GM19035 (cell line): ENCODE results near the gene TMEM54.

Source experiments
- ATAC-seq: cut with Tn5 transposase; IDR thresholded peaks from one replicate; pipeline ENCODE4 v1.9.1; 2021; ENCODE audit not compliant: unreplicated experiment

TMEM54 gene

DNA sequence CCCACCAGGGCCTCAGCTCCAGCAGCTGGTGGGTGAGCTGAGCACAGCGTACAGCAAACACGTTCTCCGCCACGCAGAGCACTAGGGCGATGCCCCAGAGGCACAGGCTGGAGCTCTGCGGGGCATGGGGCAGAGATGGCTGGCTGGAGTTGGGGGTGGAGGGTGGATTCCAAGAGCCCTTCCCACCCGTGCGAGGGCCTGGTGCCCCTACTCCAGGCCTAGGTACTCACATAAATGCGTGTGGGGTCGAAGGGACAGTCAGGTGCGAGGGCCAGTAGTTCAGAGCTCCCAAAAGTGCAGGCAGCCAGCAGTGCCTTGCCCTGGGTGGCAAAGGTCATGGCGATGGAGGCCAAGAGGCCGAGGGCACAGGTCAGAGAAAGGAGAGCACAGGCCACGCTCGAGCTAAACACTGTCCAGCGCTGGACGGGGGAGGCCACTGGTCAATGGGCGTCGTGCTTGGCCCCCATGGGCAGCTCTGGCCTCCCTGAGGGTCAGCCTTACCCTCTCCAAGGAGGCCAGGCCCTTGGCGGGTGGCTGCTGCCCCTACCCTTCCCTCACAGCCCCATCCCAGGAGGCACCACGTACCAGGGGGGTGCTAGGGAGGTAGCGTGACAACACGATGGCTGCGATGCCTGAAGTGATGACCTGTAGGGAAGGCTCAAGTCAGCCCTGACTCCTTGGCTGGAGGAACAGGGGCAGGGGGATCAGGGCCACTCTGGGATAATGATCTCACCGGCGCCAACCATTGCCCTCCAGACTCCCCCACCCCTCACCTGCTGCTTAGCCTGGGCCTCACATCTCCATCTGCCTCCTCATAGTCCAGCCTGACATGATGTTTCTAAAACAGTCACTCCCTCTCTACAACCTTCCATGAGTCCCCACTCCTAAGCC lies 5.6 kb downstream of the TMEM54 start:
- no peak for ATAC-seq

DNA sequence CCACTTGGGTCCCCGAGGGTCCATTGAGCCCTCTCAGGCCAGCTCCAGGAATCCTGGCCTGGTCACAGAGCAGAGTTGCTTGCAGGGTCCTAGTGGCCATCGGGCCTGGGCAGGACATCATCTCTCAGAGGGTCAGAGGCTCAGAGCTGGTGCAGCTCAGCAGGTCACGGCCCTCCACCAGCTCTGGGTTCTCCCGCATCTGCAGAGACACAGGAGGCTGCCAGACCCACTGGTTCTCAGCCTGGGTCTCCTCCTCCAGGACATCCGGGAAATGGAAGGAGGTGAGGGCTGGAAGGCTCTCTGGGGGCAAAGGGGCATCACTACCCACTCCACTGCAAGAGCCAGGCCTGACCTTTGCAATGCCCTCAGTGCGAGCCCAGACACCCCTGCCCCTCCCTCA lies 6.5 kb downstream of the TMEM54 start:
- no peak for ATAC-seq

DNA sequence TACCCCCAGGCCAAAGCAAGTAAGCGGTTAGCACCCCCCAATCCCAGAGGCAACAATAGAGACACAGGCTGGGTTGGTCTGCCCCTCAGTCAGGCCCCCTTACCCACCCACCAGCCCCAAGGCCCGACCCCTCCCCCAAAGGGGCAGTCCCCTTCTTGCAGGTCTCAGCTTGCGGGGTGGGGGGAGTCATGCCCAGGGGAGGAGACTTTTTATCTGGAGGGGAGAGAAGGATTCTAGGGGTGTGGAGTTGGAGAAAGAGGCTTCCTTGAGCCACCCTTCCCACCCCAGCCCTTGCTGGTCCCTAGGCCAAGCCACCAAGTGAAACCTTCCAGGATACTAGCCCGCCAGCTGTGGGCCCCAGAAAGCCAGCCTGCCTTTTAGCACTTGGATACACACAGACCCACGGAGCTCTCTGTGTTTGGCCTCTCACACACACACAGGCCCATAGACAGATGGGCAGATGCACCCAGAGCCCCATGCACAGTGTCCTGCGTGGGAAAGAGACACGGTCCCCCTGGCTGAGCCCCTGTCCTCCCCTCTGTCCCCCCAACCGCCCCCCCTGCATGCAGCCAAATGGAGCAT lies 7.1 kb downstream of the TMEM54 start:
- ATAC-seq, result no peak

DNA sequence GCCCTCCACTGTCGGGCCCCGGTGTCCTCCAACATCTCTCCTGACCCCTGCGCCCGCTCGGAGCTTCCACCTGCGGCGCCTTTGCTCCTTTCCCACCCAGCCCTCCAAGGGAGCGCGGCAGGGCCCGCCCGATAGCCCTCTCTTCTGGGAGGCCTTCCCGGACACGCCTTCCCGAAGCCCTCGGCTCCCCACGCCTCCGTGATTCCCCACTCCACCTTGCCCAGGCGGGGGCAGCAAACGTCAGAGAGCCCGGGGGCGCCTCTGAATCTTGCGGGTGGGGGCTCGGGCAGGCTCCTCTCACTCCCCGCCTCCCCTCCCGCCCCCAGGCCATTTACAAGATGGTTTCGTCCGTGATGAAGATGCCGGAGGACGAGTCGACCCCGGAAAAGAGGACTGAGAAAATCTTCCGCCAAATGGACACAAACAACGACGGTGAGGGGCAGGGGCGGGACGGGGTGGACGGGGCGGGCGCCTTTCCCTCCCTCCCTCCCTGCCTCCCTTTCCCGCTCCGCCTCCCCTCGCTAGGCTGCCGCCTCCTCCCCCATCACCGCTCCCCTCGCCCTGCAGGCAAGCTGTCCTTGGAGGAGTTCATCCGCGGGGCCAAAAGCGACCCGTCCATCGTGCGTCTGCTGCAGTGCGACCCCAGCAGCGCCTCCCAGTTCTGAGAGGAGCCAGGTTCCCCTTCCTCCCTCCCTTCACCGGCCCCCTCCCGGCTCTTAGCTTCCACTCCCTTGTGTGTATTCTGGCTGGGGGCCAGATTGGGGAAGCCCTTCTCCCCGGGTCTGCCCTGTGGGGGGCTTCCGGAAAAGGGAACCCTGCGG lies 7.8 kb downstream of the TMEM54 start:
- ATAC-seq, result no peak

DNA sequence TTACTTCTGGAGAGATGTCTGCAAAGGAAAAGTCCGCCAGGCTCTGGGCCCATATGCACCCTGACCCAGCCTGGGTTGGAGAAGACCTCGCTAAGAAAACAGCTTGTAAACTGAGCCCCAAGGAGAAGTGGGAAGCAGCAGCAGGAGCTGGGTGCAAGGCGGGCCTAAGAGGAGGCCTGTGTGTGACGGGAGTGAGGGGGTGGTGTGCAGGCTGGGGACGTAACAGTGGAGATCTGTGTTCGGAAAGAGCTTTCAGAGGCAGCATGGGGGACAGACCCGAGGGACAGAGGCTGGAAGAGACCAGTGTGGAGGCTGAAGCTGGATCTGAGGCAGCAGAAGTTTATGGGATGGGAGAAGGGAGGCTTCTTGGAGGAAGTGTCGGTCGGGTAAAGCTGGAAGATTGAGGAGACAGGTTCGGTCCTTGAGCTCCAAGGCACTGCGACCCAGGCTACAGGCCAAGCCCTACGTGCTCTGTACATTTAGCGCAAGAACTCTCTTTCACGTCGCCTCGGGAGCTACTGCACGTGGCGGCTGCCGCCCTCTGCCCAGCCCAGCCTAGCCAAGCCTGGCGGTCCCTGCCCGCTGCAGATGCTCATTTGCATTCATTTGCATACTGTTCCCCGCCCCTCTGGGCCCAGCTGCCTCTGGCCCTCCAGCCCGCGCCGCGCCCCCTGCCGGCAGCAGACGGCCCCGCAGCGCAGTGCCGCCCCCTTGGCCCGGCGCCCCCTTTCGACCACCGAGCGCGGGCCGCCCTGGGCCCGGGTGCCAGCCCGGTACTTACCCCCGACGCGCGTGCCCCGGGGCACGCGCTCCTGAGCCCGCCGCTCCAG lies 8.6 kb downstream of the TMEM54 start:
- no peak for ATAC-seq

GRCh38 chr1:32891630-32892029 lies 9.6 kb downstream of the TMEM54 start:
- no peak for ATAC-seq

- no peak for ATAC-seq
Measured at GRCh38 chr1:32891241-32891570, 10.0 kb downstream of the TMEM54 start.

DNA sequence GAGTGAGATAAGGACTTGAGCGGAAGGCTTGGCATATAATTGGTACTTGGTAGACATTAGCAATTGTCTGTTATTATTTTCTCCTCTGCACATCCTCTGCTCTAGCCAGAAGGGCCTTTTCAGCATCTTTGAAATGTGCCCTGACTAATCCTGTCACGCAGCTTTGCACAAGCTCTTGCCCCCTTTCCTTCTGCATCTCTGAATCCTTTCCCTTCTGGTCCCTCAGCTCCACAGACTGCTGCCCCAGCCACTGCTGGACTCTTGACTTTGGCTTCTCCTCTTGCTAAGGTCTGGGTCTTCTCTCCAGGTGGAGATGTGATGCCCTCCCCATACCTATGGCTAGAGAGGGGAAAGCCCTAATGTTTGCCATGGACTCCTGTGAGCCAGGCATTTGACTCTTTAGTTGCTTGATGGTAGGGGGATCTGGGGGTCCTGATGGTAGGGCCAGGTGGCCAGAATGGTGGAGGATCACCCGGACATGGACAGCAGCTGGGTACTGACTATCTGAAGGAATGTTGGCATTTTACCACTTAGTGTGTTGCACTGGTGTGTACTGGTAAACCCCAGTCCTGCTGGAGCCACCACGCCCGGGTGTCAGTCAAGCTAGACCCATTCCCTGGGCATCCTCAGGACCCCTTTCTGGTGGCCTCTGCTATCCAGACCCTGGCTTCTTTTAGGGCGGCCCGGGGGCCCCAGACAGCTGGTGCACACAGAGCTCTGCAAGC lies 10.5 kb downstream of the TMEM54 start:
- ATAC-seq, result no peak

- ATAC-seq, result no peak
Measured at GRCh38 chr1:32889731-32890278, 11.4 kb downstream of the TMEM54 start.

DNA sequence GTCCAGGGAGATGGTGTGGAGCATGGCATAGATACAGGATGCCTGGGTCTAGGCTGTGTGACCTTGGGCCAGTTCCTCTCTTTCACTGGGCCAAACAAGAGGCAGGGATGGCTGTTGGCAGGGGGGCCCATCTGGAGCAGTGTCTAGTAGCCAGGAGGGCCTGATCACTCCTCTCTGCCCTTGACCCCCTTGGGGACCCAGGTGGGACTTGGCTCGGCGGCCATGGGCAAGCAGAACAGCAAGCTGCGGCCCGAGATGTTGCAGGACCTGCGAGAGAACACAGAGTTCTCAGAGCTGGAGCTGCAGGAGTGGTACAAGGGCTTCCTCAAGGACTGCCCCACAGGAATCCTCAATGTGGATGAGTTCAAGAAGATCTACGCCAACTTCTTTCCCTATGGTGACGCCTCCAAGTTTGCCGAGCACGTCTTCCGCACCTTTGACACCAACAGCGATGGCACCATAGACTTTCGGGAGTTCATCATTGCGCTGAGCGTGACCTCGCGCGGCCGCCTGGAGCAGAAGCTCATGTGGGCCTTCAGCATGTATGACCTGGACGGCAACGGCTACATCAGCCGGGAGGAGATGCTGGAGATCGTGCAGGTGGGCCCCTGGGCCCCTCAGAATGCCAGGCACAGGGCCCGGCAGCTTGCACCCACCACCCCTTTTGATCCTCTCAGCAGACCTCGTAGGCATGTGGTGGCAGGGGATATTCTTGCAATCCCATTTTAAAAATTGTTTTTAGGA lies 12.3 kb downstream of the TMEM54 start:
- no peak for ATAC-seq

GRCh38 chr1:32888134-32888533 lies 13.1 kb downstream of the TMEM54 start:
- ATAC-seq, result no peak

DNA sequence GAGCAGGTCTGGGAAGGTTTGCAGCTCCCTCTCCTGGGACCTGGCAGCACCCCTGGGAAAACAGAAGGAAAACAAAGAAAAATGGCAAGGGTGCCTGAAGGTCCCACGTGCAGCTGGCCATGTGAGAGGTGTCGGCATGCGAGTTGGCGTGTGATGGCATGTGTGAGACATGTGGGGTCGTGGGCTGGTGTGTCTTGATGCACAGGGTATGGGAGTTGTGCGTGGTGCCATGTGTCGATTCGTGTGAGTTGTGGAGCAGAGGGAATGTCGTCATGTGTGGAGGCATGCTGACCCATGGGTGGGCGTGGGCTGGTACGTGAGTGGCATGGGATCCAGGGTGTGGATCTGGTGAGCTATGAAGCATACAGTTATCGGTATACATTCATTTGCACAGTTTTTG lies 13.6 kb downstream of the TMEM54 start:
- ATAC-seq, result no peak

- no peak for ATAC-seq
Measured at GRCh38 chr1:32886828-32887414, 14.3 kb downstream of the TMEM54 start.

DNA sequence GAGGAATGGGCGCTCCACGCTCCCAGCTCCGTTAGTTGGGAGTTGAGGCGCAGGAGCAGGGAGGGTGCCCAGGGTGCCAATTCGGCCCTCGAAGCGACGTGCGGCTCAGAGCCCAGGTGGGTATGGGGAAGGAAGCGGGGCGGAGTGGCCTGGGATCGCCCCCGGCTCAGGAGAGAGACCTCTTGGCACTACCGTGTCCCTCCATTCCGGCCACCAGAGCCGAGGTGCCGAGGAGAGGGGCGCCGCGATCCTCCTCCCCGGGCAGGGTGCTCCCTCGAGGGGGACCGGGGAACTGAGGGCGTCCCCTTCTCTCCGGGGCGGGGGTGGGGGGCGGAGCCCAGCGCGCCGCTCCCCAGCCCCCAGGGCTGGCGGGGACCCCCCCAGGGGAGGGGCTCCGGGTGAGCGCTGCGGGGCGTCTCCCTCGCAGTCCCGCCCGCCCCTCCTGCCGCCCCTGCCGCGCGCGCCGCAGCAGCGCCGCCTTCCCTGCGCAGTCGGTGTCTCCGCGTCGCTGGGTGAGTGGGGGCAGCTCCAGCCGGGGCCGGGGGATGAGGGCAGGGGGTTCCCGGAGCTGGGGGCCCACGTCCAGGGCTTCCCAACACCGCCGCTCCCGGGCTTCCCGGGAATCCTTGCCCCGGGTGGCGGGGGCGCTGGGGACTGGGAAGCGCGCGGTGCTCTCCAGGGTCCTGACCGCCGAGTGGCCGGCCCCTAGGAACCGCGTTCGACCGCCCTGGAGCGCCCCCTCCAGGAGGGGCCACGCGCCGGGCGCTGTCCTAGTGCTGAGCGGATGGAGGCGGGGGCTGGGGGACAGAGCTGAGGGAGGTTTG lies 15.0 kb downstream of the TMEM54 start, which contains the start of gene HPCA:
Gene HPCA, plus strand, starts transcription at position 488 of the 824 bp plus-strand sequence. CDS start 2,408 bp downstream, outside the sequence.
- ATAC-seq, result no peak

- ATAC-seq, result no peak
Measured at GRCh38 chr1:32885676-32886003, 15.5 kb downstream of the TMEM54 start.

GRCh38 chr1:32884726-32885125 lies 16.5 kb downstream of the TMEM54 start:
- no peak for ATAC-seq

DNA sequence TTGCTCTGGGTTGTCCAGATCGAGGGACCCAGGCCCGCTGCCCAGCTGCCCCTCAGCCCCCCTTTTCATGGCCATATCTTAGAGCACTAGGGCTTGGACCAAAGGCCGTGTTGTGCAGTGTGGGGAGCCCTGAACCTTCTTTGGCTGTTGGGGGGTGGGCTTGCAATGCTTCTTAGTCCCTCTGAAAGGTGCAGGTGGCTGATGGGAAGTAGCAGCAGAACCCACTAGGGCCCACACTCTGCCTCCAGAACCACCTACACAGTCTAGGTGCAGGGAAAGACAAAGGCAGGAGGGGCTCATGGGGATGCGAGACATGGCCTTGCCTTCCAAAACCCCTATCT lies 17.2 kb downstream of the TMEM54 start:
- ATAC-seq, result no peak

GRCh38 chr1:32883338-32884031 lies 17.7 kb downstream of the TMEM54 start:
- no peak for ATAC-seq
